ENCODE measurements around the gene TRIM17. TPM values are rescaled to one million over a fixed set of nuclear protein-coding genes. Genes with fewer than 3 reads are reported as not detected.

Gene TRIM17
- polyA plus RNA-seq, 1 of the 3 experiments (the other 2 are of a cell fraction), result 1.6 TPM

DNA sequence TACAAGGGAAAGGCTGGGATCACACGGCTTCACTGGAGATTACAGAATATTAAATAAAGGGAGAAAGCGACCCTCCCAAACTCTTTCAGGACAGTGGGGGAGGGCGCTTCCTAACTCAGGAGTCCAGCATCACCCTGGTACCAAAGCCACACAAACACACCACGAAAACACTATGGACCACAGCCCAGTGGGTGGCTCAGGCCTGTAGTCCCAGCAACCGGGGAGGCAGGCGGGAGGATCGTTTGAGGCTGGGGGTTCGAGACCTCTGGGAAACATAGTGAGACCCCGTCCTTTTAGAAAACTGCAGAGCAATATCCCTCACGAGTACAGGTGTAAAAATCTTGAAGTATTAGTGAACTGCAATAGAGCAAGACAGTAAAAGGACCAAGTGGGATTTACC, 26.0 kb downstream of the TRIM17 start:
- H3K4me3 ChIP-seq (ENCODE audit: low read depth in 2 of 2, low read length in 1 of 2), result no peak overlapping the region
- no peaks in the 10 kb centered on the region for H3K9me2 ChIP-seq
- no peak for DNase-seq
- ChIA-PET POLR2A (no interaction called here), CTCF (interaction anchor here (1.1 to 1.8 kb wide), 2 partner anchors 11 to 16 kb away, joined by 3 to 4 read pairs; no protein-coding TSS in a partner anchor)
- no peaks in the 10 kb centered on the region; the same call in 1 of the 2 replicates for H4K20me1 ChIP-seq (ENCODE audit: insufficient read depth)
- H3K9ac ChIP-seq, result no peak overlapping the region
- peaks cover 0 to 25% of the 10 kb centered on the region in 2 experiments for H3K36me3 ChIP-seq (replicated peaks in 1 of 2; ENCODE audit: control insufficient read depth in 1 of 2, insufficient read depth in 2 of 2, low read length in 1 of 2)
- H3K4me2 ChIP-seq, result no peak overlapping the region
- H3K27ac ChIP-seq (ENCODE audit: low read depth in 2 of 2, low read length in 1 of 2), result no peak overlapping the region
- no peaks in the 10 kb centered on the region for H3K27me3 ChIP-seq (ENCODE audit: insufficient read depth)
- no peaks in the 10 kb centered on the region for H3K9me3 ChIP-seq
- peaks cover 0 to 13% of the 10 kb centered on the region in 2 experiments; a peak in 1 of 4 replicates for H3K4me1 ChIP-seq (ENCODE audit: control insufficient read depth in 1 of 2, insufficient read depth in 2 of 2, low read depth in 1 of 2, low read length in 1 of 2)
- H3K79me2 ChIP-seq (ENCODE audit: insufficient read depth), result no peaks in the 10 kb centered on the region
- no peaks in the 10 kb centered on the region for H3F3A ChIP-seq (replicated peaks; ENCODE audit: insufficient read depth)
- H2AFZ ChIP-seq (ENCODE audit: low read depth), result no peak overlapping the region
- TF ChIP-seq RAD21 (IDR thresholded peaks at IDR 0.05; ENCODE audit: low read length) (no peak), YY1 (IDR thresholded peaks at IDR 0.05; ENCODE audit: low read depth) (no peak), REST (IDR thresholded peaks at IDR 0.05; ENCODE audit: low read depth, low read length) (no peak), NRF1 (IDR thresholded peaks at IDR 0.05; ENCODE audit: low read depth, low read length) (no peak), RCOR1 (IDR thresholded peaks at IDR 0.05; ENCODE audit: low read length) (no peak), TEAD4 (IDR thresholded peaks at IDR 0.05; ENCODE audit: borderline replicate concordance, insufficient read depth) (no peak), GATA2 (CRISPR knock-in tag; IDR thresholded peaks at IDR 0.05) (no peak), CTCF (IDR thresholded peaks at IDR 0.05) (no peak), FOSL2 (IDR thresholded peaks at IDR 0.05; ENCODE audit: borderline replicate concordance, low read depth) (no peak)
- TF ChIP-seq, protein P1, sequence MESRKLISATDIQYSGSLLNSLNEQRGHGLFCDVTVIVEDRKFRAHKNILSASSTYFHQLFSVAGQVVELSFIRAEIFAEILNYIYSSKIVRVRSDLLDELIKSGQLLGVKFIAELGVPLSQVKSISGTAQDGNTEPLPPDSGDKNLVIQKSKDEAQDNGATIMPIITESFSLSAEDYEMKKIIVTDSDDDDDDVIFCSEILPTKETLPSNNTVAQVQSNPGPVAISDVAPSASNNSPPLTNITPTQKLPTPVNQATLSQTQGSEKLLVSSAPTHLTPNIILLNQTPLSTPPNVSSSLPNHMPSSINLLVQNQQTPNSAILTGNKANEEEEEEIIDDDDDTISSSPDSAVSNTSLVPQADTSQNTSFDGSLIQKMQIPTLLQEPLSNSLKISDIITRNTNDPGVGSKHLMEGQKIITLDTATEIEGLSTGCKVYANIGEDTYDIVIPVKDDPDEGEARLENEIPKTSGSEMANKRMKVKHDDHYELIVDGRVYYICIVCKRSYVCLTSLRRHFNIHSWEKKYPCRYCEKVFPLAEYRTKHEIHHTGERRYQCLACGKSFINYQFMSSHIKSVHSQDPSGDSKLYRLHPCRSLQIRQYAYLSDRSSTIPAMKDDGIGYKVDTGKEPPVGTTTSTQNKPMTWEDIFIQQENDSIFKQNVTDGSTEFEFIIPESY (IDR thresholded peaks at IDR 0.05; ENCODE audit: borderline replicate concordance, low read depth), result no peak
- TF ChIP-seq, protein P2, sequence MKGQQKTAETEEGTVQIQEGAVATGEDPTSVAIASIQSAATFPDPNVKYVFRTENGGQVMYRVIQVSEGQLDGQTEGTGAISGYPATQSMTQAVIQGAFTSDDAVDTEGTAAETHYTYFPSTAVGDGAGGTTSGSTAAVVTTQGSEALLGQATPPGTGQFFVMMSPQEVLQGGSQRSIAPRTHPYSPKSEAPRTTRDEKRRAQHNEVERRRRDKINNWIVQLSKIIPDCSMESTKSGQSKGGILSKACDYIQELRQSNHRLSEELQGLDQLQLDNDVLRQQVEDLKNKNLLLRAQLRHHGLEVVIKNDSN (IDR thresholded peaks at IDR 0.05; ENCODE audit: borderline replicate concordance, low read depth), result no peak
- TF ChIP-seq, protein P3, sequence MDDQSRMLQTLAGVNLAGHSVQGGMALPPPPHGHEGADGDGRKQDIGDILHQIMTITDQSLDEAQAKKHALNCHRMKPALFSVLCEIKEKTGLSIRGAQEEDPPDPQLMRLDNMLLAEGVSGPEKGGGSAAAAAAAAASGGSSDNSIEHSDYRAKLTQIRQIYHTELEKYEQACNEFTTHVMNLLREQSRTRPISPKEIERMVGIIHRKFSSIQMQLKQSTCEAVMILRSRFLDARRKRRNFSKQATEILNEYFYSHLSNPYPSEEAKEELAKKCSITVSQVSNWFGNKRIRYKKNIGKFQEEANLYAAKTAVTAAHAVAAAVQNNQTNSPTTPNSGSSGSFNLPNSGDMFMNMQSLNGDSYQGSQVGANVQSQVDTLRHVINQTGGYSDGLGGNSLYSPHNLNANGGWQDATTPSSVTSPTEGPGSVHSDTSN (IDR thresholded peaks at IDR 0.05), result no peak
- WGBS (ENCODE audit: low lambda C conversion rate), result 99% methylated on average over 7 of the region's 10 CpGs
